Neural cell (in vitro differentiated cells): ENCODE results near the gene ITPRID1. TPM values are rescaled to one million over a fixed set of nuclear protein-coding genes. Genes with fewer than 3 reads are reported as not detected.

Experiments
- H2AFZ ChIP-seq: fragments of 200-600, 300-800 bp; sonication (generic), shearing (Covaris generic); 2 replicates; pipeline ENCODE4 v1.6.0; 2014; ENCODE audit warnings: low read depth, mild to moderate bottlenecking, antibody characterized with exemption, low read length, moderate library complexity
- H3F3A ChIP-seq: fragments of 200-600 bp; shearing (Covaris generic); 2 replicates; pipeline ENCODE4 v1.6.1; 2016; ENCODE audit warnings: mild to moderate bottlenecking, moderate library complexity, mixed read lengths, antibody characterized with exemption, low read length; ENCODE audit not compliant: insufficient read depth, poor library complexity, severe bottlenecking
- H3K27ac ChIP-seq: fragments of 200-600, 300-800 bp; sonication (generic), shearing (Covaris generic); 2 replicates; pipeline ENCODE4 v1.5.1; 2014; ENCODE audit warnings: mild to moderate bottlenecking, low read length, moderate library complexity
- H3K27me3 ChIP-seq: fragments of 300-800, 200-600 bp; sonication (generic), shearing (Covaris generic); 2 replicates; pipeline ENCODE4 v1.6.0; 2014; ENCODE audit warnings: mild to moderate bottlenecking, low read depth, low read length, moderate library complexity; ENCODE audit not compliant: insufficient read depth
- H3K36me3 ChIP-seq: fragments of 300-800, 200-600 bp; sonication (generic), shearing (Covaris generic); 2 replicates; pipeline ENCODE4 v1.5.1; 2014; ENCODE audit warnings: mild to moderate bottlenecking, antibody characterized with exemption, low read length, moderate library complexity; ENCODE audit not compliant: insufficient read depth
- H3K4me2 ChIP-seq: fragments of 300-800, 200-600 bp; sonication (generic), shearing (Covaris generic); 2 replicates; pipeline ENCODE4 v1.6.0; 2014; ENCODE audit warnings: mild to moderate bottlenecking, low read length
- H3K4me3 ChIP-seq: fragments of 300-800, 200-600 bp; sonication (generic), shearing (Covaris generic); 2 replicates; pipeline ENCODE4 v1.5.1; 2014; ENCODE audit warnings: mild to moderate bottlenecking, low read length, moderate library complexity
- H3K79me2 ChIP-seq: fragments of 200-600 bp; shearing (Covaris generic); replicated peaks from 2 replicates; pipeline ENCODE4 v1.6.0; 2014; ENCODE audit warnings: mild to moderate bottlenecking, low read length, moderate library complexity; ENCODE audit not compliant: insufficient read depth
- H3K9ac ChIP-seq: fragments of 300-800, 200-600 bp; sonication (generic), shearing (Covaris generic); 2 replicates; pipeline ENCODE4 v1.6.1; 2016; ENCODE audit warnings: mild to moderate bottlenecking, low read length, mixed read lengths
- H3K9me2 ChIP-seq: fragments of 200-600 bp; shearing (Covaris generic); 2 replicates; pipeline ENCODE4 v1.6.1; 2016; ENCODE audit warnings: mild to moderate bottlenecking, low read length, mixed read lengths; ENCODE audit not compliant: insufficient read depth
- H3K9me3 ChIP-seq: fragments of 200-600, 300-800 bp; sonication (generic), shearing (Covaris generic); 2 replicates; pipeline ENCODE4 v1.6.1; 2016; ENCODE audit warnings: mild to moderate bottlenecking, mixed run types, low read length, moderate library complexity, mixed read lengths
- H4K20me1 ChIP-seq: fragments of 200-600 bp; shearing (Covaris generic); 2 replicates; pipeline ENCODE4 v1.6.1; 2016; ENCODE audit warnings: mild to moderate bottlenecking, mixed run types; ENCODE audit not compliant: insufficient read depth
- EP300 ChIP-seq: fragments of 450-650 bp; conservative IDR thresholded peaks from 2 replicates; pipeline ENCODE4 v1.6.1; 2014; ENCODE audit warnings: antibody characterized with exemption, mild to moderate bottlenecking, moderate library complexity; ENCODE audit not compliant: poor library complexity, severe bottlenecking
- EZH2 ChIP-seq: fragments of 200-600, 300-800 bp; shearing (Covaris generic), sonication (generic); IDR thresholded peaks from 2 replicates; pipeline ENCODE4 v1.6.1; 2014; ENCODE audit warnings: antibody characterized with exemption, low read length, borderline replicate concordance, mild to moderate bottlenecking; ENCODE audit not compliant: insufficient read depth, poor library complexity, severe bottlenecking
- MXI1 ChIP-seq: fragments of 450-650 bp; conservative IDR thresholded peaks from 2 replicates; pipeline ENCODE4 v1.6.1; 2014; ENCODE audit warnings: antibody characterized with exemption, mild to moderate bottlenecking; ENCODE audit not compliant: poor library complexity, severe bottlenecking
- POLR2AphosphoS5 ChIP-seq: IDR thresholded peaks from 2 replicates; pipeline ENCODE4 v1.6.1; 2012
- RAD21 ChIP-seq: fragments of 450-650 bp; conservative IDR thresholded peaks from 2 replicates; pipeline ENCODE4 v1.6.1; 2014; ENCODE audit warnings: antibody characterized with exemption, mild to moderate bottlenecking, moderate library complexity
- SMC3 ChIP-seq: fragments of 450-650 bp; conservative IDR thresholded peaks from 2 replicates; pipeline ENCODE4 v1.6.1; 2014; ENCODE audit warnings: antibody characterized with exemption, mild to moderate bottlenecking, moderate library complexity; ENCODE audit not compliant: poor library complexity
- TAF1 ChIP-seq: IDR thresholded peaks from 2 replicates; pipeline ENCODE4 v1.6.1; 2012; ENCODE audit warnings: low read depth
- polyA plus RNA-seq: library from polyadenylated mRNA; depleted of rRNA; stranded (reverse); fragments of >200 nt; gene quantifications from 2 replicates; pipeline ENCODE4 v1.2.3, GENCODE V29; 2014
- TF ChIP-seq, protein P1 (sequence below): fragments of 450-650 bp; IDR thresholded peaks from 2 replicates; pipeline ENCODE4 v1.5.1; 2014; ENCODE audit warnings: antibody characterized with exemption, mild to moderate bottlenecking, moderate library complexity; ENCODE audit not compliant: poor library complexity, severe bottlenecking
- TF ChIP-seq, protein P2 (sequence below): IDR thresholded peaks from 2 replicates; pipeline ENCODE4 v1.6.1; 2012; ENCODE audit warnings: borderline replicate concordance

ITPRID1 gene
- polyA plus RNA-seq, 1 donor from 2014 or later, result not detected

DNA sequence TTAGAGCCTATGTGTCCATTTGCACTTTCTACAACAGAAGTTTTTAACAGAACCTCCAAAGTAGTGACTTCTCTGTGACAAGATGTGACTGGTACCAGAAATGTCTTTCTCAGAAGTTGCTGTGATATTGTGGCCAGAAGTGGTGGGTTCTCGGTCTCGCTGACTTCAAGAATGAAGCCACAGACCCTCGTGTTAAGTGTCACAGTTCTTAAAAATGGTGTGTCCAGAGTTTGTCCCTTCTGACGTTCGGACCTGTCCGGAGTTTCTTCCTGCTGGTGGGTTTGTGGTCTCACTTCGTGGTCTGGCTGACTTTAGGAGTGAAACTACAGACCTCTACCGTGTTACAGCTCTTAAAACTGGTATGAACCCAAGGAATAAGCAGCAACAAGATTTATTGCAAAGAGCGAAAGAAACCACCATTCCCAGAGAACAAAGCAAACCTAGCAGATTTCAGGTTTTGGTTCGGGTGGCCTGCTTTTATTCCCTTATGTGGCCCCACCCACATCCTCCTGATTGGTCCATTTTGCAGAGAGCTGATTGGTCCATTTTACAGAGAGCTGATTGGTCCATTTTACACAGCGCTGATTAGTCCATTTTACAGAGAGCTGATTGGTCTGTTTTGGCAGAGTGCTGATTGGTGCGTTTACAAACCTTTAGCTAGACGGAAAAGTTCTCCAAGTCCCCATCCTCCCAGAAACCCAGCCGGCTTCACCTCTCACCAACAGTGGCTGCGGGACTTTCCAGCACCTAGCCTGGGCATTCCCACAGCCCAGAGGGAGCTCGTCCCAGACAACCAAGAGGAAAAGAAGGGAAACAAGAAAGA is 3.0 kb downstream of the ITPRID1 start:
- H3K4me3 ChIP-seq, result no peak overlapping the region
- H3K4me2 ChIP-seq, result no peak overlapping the region
- H3K9me3 ChIP-seq, result no peaks in the 10 kb centered on the region
- H3K9ac ChIP-seq, result no peak overlapping the region
- TF ChIP-seq, protein P1, sequence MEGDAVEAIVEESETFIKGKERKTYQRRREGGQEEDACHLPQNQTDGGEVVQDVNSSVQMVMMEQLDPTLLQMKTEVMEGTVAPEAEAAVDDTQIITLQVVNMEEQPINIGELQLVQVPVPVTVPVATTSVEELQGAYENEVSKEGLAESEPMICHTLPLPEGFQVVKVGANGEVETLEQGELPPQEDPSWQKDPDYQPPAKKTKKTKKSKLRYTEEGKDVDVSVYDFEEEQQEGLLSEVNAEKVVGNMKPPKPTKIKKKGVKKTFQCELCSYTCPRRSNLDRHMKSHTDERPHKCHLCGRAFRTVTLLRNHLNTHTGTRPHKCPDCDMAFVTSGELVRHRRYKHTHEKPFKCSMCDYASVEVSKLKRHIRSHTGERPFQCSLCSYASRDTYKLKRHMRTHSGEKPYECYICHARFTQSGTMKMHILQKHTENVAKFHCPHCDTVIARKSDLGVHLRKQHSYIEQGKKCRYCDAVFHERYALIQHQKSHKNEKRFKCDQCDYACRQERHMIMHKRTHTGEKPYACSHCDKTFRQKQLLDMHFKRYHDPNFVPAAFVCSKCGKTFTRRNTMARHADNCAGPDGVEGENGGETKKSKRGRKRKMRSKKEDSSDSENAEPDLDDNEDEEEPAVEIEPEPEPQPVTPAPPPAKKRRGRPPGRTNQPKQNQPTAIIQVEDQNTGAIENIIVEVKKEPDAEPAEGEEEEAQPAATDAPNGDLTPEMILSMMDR, result no peak
- TF ChIP-seq EZH2 (no peak), TAF1 (no peak), POLR2AphosphoS5 (no peak), SMC3 (no peak), MXI1 (no peak), EP300 (no peak), RAD21 (no peak)
- TF ChIP-seq, protein P2, sequence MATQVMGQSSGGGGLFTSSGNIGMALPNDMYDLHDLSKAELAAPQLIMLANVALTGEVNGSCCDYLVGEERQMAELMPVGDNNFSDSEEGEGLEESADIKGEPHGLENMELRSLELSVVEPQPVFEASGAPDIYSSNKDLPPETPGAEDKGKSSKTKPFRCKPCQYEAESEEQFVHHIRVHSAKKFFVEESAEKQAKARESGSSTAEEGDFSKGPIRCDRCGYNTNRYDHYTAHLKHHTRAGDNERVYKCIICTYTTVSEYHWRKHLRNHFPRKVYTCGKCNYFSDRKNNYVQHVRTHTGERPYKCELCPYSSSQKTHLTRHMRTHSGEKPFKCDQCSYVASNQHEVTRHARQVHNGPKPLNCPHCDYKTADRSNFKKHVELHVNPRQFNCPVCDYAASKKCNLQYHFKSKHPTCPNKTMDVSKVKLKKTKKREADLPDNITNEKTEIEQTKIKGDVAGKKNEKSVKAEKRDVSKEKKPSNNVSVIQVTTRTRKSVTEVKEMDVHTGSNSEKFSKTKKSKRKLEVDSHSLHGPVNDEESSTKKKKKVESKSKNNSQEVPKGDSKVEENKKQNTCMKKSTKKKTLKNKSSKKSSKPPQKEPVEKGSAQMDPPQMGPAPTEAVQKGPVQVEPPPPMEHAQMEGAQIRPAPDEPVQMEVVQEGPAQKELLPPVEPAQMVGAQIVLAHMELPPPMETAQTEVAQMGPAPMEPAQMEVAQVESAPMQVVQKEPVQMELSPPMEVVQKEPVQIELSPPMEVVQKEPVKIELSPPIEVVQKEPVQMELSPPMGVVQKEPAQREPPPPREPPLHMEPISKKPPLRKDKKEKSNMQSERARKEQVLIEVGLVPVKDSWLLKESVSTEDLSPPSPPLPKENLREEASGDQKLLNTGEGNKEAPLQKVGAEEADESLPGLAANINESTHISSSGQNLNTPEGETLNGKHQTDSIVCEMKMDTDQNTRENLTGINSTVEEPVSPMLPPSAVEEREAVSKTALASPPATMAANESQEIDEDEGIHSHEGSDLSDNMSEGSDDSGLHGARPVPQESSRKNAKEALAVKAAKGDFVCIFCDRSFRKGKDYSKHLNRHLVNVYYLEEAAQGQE, result no peak
- H3K27me3 ChIP-seq, result no peaks in the 10 kb centered on the region
- H4K20me1 ChIP-seq, result no peaks in the 10 kb centered on the region
- H3K36me3 ChIP-seq, result no peaks in the 10 kb centered on the region
- H3K79me2 ChIP-seq, result no peaks in the 10 kb centered on the region
- H2AFZ ChIP-seq, result no peak overlapping the region
- H3K9me2 ChIP-seq, result no peaks in the 10 kb centered on the region
- H3K27ac ChIP-seq, result no peak overlapping the region
- no peaks in the 10 kb centered on the region for H3F3A ChIP-seq

DNA sequence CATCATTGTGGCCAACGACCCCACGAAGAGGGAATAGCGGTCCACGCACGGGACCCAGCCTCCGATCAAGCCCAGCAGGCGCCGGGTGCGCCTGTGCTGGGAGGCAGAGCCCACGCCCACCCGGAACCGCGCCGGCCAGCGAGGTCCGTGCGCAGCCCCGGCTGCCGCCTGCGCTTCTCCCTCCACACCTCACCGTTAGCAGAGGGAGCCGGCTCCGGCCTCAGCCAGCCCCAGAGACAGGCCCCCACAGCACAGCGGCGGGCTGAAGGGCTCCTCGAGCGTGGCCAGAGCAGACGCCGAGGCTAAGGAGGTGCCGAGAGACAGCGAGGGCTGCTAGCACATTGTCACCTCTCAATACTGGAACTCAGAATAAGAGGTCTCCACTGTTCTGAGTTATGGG is 3.6 kb downstream of the ITPRID1 start:
- Histone ChIP-seq H3K79me2 (no peaks in the 10 kb centered on the region), H3K9ac (no peak overlapping the region), H4K20me1 (no peaks in the 10 kb centered on the region), H3K36me3 (no peaks in the 10 kb centered on the region), H3K4me2 (no peak overlapping the region), H2AFZ (no peak overlapping the region), H3K27me3 (no peaks in the 10 kb centered on the region), H3F3A (no peaks in the 10 kb centered on the region), H3K27ac (no peak overlapping the region), H3K4me3 (no peak overlapping the region), H3K9me3 (no peaks in the 10 kb centered on the region), H3K9me2 (no peaks in the 10 kb centered on the region)
- TF ChIP-seq RAD21 (no peak), MXI1 (no peak), SMC3 (no peak), EP300 (no peak), TAF1 (no peak), EZH2 (no peak), POLR2AphosphoS5 (no peak)
- TF ChIP-seq, protein P1, result no peak
- TF ChIP-seq, protein P2, result no peak
